H1 (cell line): ENCODE data around the gene CRYBB3.
"Not testable (repeated sequence)": the region's sequence is repeated elsewhere in the genome, so short reads cannot be mapped to it uniquely, and the experiment has no call there.

ENCODE experiments used
- BACH1 ChIP-seq: IDR thresholded peaks from 2 replicates; pipeline ENCODE4 v1.6.1; 2012; ENCODE audit warnings: low read length, improper control_type of control experiment
- EZH2 ChIP-seq: fragments of 200-600 bp; sonication (generic); IDR thresholded peaks from 2 replicates; pipeline ENCODE4 v1.7.1; 2012; ENCODE audit warnings: low read depth, mild to moderate bottlenecking, moderate library complexity, low read length, inconsistent platforms; ENCODE audit not compliant: severe bottlenecking
- POLR2AphosphoS5 ChIP-seq: IDR thresholded peaks from 2 replicates; pipeline ENCODE4 v1.6.1; 2011; ENCODE audit warnings: low read depth, low read length
- TAF1 ChIP-seq: IDR thresholded peaks from 2 replicates; pipeline ENCODE4 v1.6.1; 2011; ENCODE audit warnings: mild to moderate bottlenecking, low read depth, low read length
- TF ChIP-seq, protein P1 (sequence below), 3 experiments: IDR thresholded peaks; 1 replicate in 2 of 3; 2 replicates in 1 of 3; pipeline versions ENCODE4 v1.5.1 to v1.6.1; 2011; ENCODE audit warnings: low read length in 3 of 3, mild to moderate bottlenecking in 3 of 3, inconsistent platforms in 2 of 3, low read depth in 1 of 3, moderate library complexity in 1 of 3; ENCODE audit not compliant: insufficient read depth in 1 of 3; ENCODE audit errors: control extremely low read depth in 1 of 3

DNA sequence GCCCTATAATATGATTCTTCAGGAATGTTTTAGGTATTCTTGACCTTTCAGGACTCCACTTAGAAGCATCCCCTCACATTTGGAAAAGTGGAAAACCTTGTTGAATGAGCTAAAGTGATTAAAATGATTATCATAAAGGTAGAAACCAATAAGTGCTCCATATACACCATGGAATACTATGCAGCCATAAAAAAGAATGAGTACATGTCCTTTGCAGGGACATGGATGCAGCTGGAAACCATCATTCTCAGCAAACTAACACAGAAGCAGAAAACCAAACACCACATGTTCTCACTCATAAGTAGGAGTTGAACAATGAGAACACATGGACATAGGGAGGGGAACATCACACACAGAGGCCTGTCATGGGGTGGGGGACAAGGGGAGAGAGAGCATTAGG lies 34.0 kb downstream of the CRYBB3 start:
- not testable (repeated sequence) for TF ChIP-seq TAF1, EZH2, POLR2AphosphoS5, BACH1
- TF ChIP-seq, protein P1, sequence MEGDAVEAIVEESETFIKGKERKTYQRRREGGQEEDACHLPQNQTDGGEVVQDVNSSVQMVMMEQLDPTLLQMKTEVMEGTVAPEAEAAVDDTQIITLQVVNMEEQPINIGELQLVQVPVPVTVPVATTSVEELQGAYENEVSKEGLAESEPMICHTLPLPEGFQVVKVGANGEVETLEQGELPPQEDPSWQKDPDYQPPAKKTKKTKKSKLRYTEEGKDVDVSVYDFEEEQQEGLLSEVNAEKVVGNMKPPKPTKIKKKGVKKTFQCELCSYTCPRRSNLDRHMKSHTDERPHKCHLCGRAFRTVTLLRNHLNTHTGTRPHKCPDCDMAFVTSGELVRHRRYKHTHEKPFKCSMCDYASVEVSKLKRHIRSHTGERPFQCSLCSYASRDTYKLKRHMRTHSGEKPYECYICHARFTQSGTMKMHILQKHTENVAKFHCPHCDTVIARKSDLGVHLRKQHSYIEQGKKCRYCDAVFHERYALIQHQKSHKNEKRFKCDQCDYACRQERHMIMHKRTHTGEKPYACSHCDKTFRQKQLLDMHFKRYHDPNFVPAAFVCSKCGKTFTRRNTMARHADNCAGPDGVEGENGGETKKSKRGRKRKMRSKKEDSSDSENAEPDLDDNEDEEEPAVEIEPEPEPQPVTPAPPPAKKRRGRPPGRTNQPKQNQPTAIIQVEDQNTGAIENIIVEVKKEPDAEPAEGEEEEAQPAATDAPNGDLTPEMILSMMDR (IDR thresholded peaks at IDR 0.05; ENCODE audit: control extremely low read depth in 1 of 3, insufficient read depth in 1 of 3, low read depth in 1 of 3, low read length in 3 of 3) = not testable (repeated sequence)
